Stimulated activated CD8-positive, alpha-beta memory T cell treated with anti-CD3 and anti-CD28 coated beads, Interleukin-12 subunit alpha, Interleukin-12 subunit beta, amount 100 ng/mL, for 24 hours (primary cell): Measurements from ENCODE around the gene HSD17B1.
"Not testable (repeated sequence)": the region's sequence is repeated elsewhere in the genome, so short reads cannot be mapped to it uniquely, and the experiment has no call there.

ENCODE experiments used
- DNase-seq: peaks from one replicate; pipeline ENCODE4 v3.0.0-alpha.2; 2020; ENCODE audit errors: extremely low read depth

The HSD17B1 gene, protein sequence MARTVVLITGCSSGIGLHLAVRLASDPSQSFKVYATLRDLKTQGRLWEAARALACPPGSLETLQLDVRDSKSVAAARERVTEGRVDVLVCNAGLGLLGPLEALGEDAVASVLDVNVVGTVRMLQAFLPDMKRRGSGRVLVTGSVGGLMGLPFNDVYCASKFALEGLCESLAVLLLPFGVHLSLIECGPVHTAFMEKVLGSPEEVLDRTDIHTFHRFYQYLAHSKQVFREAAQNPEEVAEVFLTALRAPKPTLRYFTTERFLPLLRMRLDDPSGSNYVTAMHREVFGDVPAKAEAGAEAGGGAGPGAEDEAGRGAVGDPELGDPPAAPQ

DNA sequence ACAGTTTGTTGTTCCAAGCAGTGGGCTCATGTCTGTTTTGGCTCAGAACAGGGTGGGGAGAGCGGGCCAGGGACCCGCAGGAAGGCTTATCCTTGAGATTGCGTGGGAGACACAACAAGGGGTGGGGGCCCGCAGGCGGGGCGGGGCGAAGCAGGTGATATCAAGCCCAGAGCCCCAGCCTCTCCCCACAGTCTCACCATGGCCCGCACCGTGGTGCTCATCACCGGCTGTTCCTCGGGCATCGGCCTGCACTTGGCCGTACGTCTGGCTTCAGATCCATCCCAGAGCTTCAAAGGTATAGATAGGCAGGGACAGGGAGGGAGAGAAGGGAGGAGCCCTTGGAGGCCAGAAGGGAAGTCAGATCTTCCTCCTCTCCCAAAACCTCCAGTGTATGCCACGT lies at the start of gene HSD17B1:
Gene HSD17B1 (plus strand): TSS at position 188 of the 400 bp plus-strand sequence. CDS start 11 bp downstream, at position 199.
- DNase-seq, result not testable (repeated sequence)

DNA sequence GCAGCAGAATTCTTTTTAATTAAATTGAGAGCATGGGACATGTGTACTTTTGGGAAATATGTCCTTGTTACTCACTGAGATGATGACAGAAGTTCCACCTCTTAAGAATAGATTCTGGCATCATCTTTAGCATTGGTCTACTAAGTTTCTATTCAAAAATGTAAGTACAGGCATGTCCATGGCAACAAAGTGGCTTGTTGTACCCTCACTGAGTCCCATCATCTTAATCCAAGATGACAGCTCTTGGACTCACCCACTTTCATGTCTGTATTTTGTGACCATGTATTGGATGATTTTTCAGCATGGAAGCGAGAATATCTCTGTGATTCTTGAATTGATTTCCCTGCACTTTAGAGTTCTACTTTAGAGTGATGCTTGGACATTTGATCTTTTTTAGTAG lies 49.8 kb upstream of the HSD17B1 start:
- no peak for DNase-seq

DNA sequence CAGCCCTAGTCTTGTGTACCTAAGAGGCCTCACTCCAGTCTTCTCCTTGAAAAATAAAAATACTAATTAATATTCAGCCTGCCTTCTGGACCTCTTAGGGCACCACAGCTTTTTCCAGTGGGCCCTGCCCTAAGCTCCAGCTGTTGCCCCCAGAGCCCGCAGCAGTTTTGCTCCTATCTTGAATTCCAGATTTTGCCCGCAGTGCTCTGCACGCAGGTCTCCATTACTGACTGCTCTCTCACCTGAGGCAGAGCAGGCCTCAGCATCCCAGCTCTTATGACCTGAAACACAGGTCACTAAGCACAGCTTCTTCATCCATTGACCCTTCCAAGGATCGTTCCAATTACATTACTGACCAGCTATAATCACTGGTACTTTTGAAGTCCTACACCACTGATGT lies 45.1 kb upstream of the HSD17B1 start:
- no peak for DNase-seq

DNA sequence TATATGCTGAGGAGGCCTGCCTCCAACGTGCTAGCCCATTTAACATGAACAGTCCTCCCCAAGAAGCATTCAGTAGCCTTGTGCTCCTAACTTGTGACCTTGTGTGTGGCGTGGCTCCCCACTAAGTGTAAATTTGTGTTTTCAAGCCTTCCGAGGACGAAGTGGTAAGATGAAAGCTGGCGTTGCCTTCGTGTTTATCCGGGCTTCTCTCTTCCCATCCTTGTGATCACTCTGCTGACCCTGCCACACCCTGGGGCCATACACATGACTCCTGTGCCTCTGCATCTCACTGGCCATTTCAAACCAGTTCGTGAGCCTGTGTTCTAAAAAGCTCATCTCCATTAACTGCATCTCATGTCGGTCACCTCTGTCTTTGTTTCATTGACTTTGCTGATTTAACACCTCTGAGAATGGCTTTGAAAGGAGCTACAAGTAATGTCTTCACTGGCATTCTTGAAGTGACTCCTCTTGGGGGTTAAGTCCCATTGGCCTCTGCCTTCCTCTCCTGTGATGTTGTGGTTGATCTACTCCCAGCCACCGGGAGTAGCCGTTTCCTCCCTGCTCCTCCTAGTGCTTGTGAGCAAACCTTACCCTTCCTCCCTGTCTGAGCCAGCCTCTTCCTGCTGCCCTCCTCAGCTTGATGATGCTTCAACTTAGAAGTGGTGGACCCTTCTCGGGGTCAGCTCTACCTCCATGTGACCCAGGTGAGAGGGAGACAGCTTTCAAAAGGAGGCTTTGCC lies 44.1 kb upstream of the HSD17B1 start:
- no peak for DNase-seq

DNA sequence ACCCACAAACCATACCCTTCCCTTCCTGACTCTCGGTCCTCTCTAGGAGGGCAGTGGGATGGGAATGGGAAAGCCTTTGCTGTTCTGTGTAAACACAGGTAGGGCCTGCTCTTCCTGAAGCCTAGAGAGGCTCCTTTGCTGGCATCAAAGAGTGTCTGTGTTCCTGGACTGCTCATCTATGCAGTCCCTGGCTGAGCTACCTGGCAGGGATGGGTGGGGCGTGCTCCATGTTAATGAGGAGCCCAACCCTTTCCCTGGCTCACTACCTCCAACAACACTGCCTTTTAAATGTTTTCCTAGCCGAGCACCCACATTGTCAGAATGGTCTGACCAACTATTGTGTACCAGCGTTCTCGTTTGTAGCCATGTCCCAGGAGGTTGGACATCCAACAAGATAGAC lies 43.3 kb upstream of the HSD17B1 start:
- DNase-seq, result no peak

DNA sequence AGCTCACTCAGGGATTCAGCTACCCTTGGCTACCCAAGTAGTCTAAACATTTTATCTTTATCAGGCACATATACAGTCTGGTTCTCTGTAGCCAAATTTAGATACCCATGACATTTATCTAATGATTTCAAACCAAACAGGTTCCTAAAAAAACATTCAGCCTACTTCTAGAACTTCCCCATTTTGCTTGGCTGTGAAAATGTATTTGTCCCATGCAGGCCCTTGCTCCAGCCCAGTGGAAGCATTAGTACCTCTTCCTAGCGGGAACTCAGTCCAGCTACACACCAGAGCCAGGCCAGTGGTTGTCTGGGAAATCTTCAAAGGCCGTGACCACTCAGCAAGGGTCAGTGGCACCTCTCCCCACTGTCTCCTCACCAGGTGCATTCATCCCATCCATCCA lies 42.9 kb upstream of the HSD17B1 start:
- no peak for DNase-seq

DNA sequence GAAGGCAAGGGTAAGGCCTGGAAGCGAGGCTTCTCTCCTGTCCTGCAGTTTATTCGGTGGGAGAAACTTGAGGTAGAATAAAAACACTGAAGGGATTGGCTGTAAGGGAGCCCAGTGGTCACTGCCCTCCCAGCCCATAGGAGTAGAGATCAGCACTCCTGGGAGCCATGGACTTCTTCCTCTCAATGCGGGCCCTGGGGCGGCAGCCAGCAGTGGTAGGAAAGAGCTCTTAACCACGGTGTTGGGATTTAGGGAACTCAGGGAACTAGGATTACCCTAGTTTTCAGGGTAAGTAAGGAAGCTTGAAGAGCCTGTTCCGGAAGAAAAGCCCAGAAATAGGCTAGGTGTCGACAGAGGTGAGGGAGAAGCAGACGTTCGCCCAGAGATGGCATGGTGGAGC lies 40.5 kb upstream of the HSD17B1 start:
- DNase-seq, result no peak

DNA sequence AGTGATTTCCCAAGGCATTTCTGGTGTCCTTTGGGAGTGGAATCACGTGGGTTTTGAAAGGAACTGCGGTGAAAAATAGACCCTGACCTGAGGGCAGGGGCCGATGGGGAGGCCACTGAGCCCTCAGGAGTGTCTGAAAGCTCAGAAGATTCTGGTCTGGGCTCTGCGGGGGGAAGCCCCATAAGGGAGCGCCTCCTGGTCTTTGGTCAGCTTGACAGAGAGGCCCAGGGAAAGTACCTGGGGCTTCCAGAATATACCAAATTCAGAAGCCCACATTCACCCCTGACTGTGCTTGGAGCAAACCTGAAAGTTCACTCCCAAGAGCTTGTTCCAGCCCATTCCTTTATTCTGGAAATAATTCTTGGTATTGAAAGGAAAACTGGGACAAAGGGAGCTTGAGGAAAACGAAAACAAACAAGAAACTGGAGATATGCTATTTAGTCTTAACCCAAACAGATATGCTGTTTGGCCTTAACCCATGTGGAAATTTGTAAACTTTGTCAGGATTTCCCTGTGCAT lies 39.9 kb upstream of the HSD17B1 start:
- DNase-seq, result no peak

DNA sequence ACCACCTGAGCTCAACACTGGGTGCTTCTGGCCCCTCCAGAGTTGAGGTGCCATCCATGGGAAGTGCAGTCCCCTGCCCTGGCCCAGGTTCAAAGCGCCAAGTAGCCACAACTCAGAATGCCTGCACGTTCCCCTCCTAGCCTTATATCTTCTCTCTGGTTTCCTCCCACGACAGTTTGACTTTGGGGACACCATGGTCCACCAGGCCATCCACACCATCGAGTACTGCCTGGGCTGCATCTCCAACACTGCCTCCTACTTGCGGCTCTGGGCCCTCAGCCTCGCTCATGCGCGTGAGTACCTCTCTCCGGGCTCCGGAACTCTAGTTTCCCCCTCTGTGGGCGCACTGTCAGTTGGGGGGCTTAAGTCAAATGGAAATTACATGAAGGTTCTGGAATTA lies 39.0 kb upstream of the HSD17B1 start:
- DNase-seq, result no peak

DNA sequence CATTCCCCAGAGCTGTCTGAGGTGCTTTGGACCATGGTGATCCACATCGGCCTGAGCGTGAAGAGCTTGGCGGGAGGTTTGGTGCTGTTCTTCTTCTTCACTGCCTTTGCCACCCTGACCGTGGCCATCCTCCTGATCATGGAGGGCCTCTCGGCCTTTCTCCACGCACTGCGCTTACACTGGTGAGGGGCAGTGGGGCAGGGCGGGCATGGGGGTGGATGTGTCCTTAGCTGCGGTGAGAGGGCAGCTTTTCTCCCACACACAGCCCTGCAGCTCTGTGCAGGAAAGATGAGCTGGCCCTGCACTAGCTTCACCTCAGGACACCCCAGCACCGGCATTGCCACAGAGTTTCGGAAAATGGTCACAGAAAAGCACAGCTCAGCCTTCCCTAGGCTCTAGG lies 38.4 kb upstream of the HSD17B1 start:
- DNase-seq, result no peak

DNA sequence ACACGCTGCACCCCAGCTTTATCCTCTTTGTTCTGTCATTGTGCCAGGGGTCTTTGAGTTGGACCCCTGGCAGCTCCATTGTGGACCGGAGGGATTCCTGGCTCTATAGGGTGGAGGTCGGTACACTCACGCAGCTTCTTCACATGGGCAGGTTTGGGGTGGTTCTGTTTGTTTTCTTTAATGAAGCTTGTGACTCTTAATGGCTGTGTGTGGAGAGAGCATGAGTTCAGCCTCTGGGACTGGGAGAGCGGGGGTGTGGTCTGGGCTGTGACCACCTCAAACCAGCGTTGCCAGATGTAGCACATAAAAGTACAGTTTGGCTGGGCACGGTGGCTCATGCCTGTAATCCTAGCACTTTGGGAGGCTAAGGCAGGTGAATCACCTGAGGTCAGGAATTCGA lies 37.9 kb upstream of the HSD17B1 start:
- no peak for DNase-seq

DNA sequence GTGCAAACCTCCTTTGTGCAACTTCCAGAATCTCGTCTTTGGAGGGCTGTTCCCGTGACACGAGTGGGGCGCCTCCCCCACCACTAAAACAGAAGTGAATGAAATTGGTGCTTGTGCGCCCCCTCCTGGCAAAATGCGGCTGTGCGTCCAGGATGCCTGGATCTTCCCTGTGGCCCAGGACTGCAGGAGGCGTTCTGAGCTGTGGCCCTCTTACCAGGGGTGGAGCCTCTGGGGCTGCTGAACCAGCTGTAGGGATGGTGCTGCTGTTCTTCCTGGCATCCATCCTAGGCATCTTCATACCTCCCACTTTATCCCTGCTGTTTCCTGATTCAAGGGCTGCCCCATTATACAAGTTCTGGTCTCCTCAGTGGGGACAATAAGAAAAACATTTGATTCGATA lies 35.2 kb upstream of the HSD17B1 start:
- DNase-seq, result no peak

DNA sequence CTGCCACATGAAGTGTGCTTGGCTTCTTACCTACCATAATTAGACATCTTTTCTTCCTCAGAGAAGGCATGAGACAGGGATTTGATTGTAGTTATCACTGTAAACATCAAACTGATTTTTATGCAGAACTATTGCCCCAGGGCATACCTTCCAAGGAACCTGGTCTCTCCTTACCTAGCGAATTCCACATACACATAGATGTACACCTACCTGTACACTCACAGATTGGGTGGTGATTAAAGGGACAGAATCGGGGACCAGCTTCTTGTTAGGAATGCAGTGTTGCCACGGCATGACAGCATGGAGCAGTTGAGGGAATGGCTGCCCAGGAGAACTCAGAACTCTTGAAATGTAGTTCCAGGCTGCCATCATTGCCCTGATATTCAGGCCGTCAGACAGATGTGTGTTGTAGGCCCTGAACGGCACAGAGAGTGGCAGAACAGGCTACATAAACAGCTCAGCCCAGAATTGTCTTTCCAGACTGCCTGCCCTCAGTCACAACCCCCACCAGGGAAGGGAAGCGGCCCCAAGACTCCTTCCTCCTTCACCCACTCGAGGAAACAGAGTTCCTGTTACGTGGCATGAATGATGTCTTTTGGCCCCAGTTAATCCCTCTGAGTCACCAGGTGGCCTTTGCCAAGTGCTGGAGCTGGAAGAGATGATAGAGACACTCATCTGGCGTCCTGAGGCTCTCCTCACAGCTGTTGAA lies 34.5 kb upstream of the HSD17B1 start:
- DNase-seq, result no peak

DNA sequence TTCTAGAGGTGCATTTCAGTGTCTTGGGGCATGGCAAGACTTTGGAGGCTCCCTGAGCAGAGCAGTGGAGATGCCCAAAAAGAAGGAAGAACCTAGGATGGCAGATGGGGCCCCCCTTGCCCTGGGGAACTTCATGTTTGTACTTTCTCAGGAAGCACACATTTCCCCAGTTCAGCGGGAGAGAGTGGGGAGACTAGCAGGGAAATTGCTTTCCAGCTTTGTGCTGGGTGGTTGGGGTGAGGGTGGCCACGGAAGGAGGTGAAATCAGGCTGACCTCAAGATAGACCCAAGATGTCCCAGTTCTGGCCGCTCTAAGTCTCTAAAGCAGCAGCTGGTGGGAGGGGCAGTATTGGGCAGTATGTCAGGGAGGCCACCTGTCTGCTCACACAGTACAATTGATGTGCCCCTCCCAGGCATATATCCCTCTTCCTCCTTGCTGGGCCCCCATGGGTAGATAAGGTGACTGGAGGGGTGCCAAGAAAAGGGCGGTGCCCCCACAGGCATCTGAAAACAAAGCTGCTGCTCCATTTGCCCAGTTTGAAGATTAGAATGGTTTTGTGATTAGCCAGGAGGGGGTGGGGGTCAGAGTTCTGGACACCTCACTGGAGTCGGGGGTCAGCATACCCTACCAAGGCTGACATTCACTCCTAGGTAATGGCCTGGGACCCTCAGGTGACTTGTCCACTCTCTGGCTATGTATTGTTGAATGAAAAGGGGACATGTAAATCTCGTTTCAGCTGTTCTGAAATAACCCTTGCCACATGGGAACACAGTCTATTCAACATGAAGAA lies 33.8 kb upstream of the HSD17B1 start:
- no peak for DNase-seq

DNA sequence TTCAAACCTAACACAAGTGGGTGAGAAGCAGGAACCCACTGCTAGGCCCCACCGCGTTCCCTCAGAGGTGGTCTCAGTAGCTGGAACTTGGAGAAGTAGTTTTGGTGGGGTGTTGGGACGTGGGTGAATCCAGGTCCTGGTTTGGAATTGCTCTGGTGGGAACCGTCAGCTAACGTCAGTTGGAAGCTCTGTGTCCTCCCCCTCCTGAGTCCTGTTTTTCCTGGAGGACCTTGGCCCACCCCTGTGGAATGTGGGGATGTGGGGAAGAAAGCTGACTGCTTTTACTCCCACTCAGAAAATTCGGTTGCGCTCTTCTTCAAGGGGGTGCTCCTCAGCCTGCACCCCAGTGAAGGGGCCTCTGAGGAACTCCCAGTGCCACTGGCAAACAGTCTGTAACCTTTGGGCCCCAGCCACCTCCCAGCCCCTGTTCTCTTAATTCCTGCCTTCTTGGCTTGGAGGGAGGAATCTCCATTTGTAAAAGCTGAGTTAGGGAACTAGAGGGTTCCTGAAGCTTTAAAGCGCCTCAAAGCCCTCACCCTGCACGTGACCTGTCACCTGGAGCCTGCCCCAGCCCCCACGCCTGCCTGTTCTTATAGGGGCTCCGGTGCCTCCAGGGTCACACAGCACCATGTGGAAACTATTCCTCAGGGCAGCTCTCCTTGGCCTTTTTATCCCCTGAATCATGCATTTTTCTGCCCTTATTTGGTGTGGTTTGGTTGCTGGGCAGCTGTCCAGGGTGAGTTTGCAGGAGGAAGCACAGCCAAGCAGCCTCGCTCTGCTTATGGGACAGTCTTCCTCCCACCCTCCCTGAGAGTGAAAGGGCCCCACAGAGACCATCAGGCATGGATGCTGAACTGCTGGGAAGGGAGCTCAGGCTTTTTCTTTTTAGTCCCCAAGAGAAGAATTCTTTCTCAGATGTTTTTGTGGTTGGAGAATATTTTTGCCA lies 32.9 kb upstream of the HSD17B1 start:
- DNase-seq, result no peak

DNA sequence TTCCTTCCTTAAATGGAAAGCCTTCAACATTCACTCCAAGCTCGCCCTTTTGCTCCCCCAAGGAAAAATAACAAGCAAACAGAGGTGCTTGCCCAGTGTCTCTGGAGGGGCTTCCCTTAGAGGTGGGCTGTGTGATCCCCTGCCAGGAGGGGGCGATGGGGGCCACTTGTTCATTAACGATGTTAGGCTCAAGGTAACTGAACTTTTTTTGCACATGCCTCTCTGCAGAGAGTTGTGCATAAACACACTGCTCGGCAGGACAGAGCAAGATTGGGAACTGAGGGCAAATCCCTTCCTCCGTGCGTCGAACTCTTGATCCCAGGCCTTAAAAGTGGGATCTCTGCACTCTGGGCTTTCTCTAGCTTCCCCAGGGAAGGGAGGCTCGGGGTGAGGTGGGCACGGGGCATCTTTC lies 32.2 kb upstream of the HSD17B1 start:
- DNase-seq, result no peak

DNA sequence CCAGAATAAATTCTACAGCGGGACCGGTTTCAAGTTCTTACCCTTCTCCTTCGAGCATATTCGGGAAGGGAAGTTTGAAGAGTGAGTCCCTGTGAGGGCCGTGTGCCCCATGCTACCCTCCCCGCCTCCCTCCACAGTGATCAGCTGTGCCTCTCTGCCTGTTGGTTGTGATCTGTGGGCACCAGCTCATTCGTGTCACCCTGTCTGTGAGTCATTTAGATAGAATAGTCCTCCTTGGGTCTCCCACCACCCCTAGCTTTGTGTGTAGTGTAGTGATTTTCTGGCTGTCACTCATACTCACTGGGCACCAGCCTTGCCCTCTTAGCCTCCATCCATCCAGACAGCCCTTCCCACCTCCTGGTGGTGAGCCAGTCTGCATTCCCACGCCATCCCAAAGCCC lies 31.7 kb upstream of the HSD17B1 start:
- no peak for DNase-seq

DNA sequence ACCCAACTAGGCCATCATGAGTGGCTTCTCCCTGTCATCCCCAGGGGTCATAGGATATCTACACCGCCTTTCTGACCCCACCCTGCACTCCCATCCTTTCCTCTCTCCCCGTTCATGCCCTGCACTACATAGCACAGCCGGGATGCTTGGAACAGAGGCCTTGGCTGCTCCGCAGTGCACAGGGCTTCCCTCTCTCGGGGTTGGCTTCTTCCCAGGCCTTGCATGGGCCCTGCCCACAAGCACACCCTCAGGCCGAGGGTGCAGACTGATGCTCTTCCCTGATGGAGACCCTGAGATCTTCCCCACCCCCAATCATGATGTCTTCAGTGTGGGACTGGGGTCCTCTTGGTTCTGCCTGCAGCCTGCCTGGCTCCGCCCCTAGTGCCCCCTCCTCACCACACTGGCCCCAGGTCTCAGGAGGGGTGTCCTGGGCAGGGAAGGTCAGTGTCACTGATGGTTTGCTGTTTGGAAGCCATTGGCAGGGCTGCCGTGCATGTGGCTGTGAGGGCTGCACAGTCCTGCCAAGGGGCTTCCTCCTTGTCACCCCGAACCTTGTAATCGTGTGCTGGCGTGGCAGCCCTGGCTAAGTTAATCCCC lies 31.0 kb upstream of the HSD17B1 start:
- DNase-seq, result no peak

DNA sequence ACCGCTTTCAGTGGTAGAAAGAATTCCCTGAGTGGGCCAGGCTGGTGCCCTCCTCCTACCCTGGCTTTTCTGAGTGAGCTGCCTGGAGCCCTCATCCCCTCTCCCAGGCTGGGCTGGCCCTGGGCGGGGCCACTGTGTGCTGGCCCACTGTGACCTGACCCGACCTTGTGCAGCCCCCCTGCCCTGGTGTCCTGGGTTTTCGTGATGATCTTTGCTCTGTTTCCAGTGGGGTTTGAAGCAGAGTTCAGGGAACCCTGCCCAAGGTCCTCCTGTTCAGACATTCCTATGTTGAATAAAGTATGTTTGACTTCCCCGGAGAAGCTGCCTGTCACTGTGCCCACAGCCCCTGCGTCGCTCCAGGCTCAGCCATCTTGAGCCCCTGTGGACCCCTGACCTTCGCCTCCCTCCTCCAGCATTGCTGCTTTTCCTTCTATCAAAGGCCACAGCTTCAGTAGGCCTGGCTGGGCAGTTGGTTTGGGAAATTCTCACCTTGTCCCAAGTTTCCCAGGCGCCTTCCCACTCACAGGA lies 30.4 kb upstream of the HSD17B1 start:
- no peak for DNase-seq

DNA sequence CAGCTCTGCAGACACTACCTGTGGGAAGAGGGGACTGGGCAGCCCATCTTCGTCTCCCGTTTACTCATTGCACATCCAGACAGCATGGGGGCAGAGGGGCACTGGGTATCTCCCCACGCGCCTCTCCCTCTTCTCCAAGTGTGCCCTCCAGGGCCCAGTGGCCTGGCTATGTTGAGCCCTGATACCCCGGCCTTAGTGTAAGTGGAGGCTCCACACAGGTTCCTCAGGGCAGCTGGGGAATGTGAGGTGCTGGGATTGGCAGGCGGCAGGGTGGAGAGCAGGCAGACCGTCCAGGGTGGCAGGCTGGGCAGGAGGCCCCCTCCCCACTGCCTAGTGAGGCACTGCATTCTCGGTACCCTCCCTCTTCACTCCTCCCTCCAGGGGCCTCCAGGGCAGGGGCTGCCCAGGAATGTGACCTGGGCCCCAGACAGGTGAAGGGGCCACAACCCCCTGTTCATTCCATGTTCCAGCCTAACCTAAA lies 29.9 kb upstream of the HSD17B1 start:
- DNase-seq, result no peak
